Astrocyte (in vitro differentiated cells and primary cell): ENCODE results near the gene PCMT1.

Experiments
- CTCF ChIP-seq: IDR thresholded peaks from 2 replicates; pipeline ENCODE4 v1.5.1; 2011; ENCODE audit warnings: low read depth, mild to moderate bottlenecking, inconsistent platforms, low read length, moderate library complexity; ENCODE audit not compliant: insufficient read depth
- EZH2 ChIP-seq: IDR thresholded peaks from 2 replicates; pipeline ENCODE4 v1.6.1; 2012; ENCODE audit warnings: mild to moderate bottlenecking, low read length, inconsistent platforms; ENCODE audit not compliant: insufficient read depth

- TF ChIP-seq CTCF (no peak), EZH2 (no peak)
These were observed 21.6 kb downstream of the PCMT1 start for GRCh38 chr6:149771185-149771584.
